HuH-7.5 (cell line): ENCODE data around the gene GPR179.
A peak's percentile ranks its signal among the peaks of the same experiment; 100 is the strongest.
"Not testable (repeated sequence)": the region's sequence is repeated elsewhere in the genome, so short reads cannot be mapped to it uniquely, and the experiment has no call there.

ENCODE experiments used
- DNase-seq: peaks from one replicate; pipeline ENCODE4 v3.0.0; 2011; ENCODE audit warnings: low spot score

The GPR179 gene

GRCh38 chr17:38324772-38325171, 19.0 kb downstream of the GPR179 start:
- DNase-seq, result no peak

DNA sequence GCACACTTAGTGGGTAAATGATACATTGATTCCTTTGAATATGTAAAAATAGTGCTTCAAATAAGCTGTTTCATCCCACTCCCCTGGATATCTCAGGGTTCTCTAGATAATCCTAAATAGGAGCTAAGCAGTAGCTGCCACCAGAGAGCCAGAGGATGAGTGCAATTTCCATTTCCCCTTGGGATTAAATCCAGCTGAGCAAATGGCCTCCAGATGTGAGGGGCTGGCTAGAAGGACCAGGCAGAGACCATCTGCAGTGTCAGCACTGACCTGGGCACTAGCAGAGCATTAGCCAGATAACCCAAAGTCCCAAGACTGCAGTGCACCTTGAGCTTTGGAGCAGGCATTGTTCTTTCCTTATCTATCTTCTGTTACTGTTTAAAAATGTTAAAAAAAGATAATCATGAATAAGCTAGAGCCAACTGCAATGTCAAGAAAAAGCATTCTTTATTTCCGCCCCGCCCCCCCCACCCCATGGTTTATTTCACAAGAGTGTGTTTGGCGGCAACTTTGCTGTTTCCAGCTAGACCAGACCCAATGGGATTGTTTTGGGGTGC, 19.5 kb downstream of the GPR179 start:
- no peak for DNase-seq

GRCh38 chr17:38322897-38323296, 20.9 kb downstream of the GPR179 start:
- no peak for DNase-seq

GRCh38 chr17:38322156-38322779, 21.5 kb downstream of the GPR179 start:
- peak; percentile 67 for DNase-seq

DNA sequence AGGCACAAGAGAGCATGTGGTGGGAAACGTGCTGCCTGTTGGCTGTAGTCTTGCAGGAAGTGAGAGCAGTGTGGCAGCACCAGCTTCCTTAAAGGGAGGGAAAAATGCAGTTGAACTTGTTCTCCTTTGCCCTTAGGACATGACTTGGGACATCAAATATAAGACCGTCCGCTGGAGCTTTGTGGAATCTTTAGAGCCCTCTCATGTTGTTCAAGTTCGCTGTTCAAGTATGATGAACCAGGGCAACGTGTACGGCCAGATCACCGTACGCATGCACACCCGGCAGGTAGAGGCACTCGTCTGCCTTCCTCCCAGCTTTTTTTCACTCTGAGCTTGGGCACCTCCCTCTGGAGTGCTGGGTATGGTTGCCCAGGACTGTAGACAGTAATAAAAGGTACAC, 23.3 kb downstream of the GPR179 start:
- no peak for DNase-seq

DNA sequence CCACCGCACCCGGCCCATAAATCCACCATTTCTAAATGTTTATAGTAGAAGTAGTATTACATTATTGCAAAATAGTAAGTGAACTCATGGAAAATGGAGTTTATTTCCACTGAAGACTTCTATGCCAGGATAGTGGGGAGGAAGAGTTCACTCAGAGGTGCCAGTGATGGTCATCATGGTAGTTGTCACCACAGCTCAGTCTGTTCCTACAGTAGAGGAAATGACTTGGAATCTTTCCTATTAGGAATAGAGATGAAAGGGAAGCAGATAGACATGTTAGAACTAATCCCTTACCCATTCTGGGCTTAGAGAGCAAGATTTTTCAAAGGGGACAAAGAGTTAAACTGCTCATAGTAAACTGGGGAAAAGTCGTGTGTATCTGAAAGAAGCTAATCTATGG, 26.7 kb downstream of the GPR179 start:
- no peak for DNase-seq

DNA sequence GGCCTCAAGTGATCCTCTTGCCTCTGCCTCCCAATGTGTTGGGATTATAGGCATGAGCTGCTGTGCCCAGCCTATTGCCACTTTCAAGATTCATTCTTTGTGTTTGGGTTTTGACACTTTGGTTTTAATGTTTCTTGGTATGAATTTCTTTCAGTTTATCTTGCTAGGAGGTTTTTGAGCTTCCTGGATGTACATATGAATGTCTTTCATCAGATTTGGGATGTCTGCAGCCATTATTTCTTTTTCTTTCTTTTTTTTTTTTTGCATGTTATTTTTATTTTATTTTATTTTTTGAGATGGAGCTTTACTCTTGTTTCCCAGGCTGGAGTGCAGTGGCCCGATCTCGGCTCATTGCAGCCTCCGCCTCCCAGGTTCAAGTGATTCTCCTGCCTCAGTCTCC, 28.3 kb downstream of the GPR179 start:
- DNase-seq, result no peak

DNA sequence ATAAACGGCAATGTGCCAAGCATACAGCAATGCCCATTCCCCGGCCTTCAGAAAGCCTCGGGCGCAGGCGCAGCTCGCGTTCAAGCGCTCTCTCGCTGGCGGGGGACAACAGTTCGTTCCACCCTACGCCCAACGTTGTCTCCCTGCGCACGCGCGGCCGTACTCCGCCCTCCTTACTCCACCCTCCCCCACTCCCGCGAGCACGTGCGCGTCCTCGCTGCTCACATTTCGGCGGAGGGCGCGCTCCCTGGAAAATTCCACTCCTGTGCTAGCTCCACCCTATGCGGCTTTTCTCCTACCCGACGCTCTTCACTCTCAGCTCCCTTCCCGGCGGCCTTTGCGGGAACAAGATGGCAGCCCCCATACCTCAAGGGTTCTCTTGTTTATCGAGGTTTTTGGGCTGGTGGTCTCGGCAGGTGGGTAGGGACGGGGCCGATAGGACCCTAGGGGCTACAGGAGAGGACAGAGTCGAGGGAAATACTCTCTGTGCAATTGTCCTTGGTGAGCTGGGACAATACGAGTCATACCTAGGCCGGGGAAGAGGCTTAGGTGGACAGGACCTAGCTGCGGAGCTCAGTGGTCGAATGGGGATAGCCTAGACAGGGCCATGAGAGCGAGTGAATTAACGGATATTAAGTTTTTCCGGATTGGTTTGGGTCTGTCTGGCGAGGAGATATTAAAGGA, 46.8 kb downstream of the GPR179 start, which contains the start of gene MRPL45:
TSS of gene MRPL45 (plus strand) at position 335 of the 684 bp plus-strand sequence. CDS start at position 351, 16 bp downstream.
- DNase-seq, result peak; percentile 66

DNA sequence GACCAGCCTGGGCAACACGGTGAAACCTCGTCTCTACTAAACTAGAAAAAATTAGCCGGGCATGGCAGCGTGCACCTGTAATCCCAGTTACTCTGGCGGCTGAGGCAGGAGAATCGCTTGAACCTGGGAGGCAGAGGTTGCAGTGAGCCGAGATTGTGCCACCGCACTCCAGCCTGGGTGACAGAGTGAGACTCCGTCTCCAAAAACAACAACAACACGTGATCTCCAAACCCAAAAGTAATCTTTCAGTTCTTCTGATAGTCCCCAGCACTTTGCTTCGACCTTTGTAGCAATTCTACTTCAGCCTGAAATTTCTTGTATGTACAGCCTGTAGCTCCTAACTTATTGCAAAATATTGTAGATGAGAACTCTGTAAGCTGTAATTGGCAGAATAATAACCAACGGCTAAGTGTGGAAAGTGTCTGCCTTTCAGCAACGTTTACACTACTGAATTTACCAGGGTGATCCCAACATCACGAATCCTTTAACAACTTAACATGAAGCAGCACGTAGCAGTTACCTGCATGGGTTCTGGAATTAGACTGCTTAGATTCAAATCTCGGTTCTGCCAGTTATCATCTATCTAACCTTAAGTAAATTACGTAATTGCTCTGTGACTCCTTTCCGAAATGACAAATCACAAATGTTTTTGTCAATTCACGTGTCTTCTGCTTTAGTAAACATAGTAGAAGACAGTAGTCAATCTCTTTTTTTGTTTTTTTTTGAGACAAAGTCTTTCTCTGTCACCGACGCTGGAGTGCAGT, 48.0 kb downstream of the GPR179 start:
- DNase-seq, result not testable (repeated sequence)

- DNase-seq, result not testable (repeated sequence)
These were observed 54.0 kb downstream of the GPR179 start for GRCh38 chr17:38289760-38290159.

- DNase-seq, result not testable (repeated sequence)
These were observed 55.4 kb downstream of the GPR179 start for GRCh38 chr17:38288217-38288827.

- DNase-seq, result not testable (repeated sequence)
These were observed 57.2 kb downstream of the GPR179 start for GRCh38 chr17:38286501-38287091.

GRCh38 chr17:38285994-38286393, 57.8 kb downstream of the GPR179 start:
- not testable (repeated sequence) for DNase-seq
